Measurements from ENCODE around the gene RALGAPA2. TPM values are rescaled to one million over a fixed set of nuclear protein-coding genes. Genes with fewer than 3 reads are reported as not detected.

RALGAPA2 gene
- polyA plus RNA-seq, 1 donor from 2014 or later = 21.8 TPM

GRCh38 chr20:20699144-20699543 is 13.3 kb downstream of the RALGAPA2 start:
- H3K36me3 ChIP-seq (ENCODE audit: insufficient read depth, low read length) = no peaks in the 10 kb centered on the region
- H2AFZ ChIP-seq (ENCODE audit: low read depth, low read length) = no peak overlapping the region
- H3K9me3 ChIP-seq (ENCODE audit: low read length) = no peaks in the 10 kb centered on the region
- H3K27me3 ChIP-seq (ENCODE audit: insufficient read depth, low read depth, low read length) = no peaks in the 10 kb centered on the region
- H3K4me2 ChIP-seq (ENCODE audit: low read length) = no peak overlapping the region
- peaks cover 19% of the 10 kb centered on the region for H3K79me2 ChIP-seq (replicated peaks; ENCODE audit: insufficient read depth, low read length)
- H3K9me2 ChIP-seq (ENCODE audit: insufficient read depth, low read length) = no peaks in the 10 kb centered on the region
- no peak overlapping the region for H3K27ac ChIP-seq (ENCODE audit: low read length)
- no peak overlapping the region for H3K4me3 ChIP-seq (ENCODE audit: low read length)
- no peak overlapping the region for H3K9ac ChIP-seq (ENCODE audit: low read length)
- TF ChIP-seq TAF1 (IDR thresholded peaks at IDR 0.05; ENCODE audit: low read depth) = no peak
- no peak for TF ChIP-seq REST (IDR thresholded peaks at IDR 0.05; ENCODE audit: borderline replicate concordance)
- no peak for TF ChIP-seq POLR2AphosphoS5 (IDR thresholded peaks at IDR 0.05)
- H4K20me1 ChIP-seq (ENCODE audit: insufficient read depth) = no peaks in the 10 kb centered on the region
- H3F3A ChIP-seq (ENCODE audit: insufficient read depth, low read length, poor library complexity, severe bottlenecking) = no peaks in the 10 kb centered on the region

- Histone ChIP-seq H3K4me2 (ENCODE audit: low read length) (no peak overlapping the region), H3K9ac (ENCODE audit: low read length) (no peak overlapping the region), H4K20me1 (ENCODE audit: insufficient read depth) (no peaks in the 10 kb centered on the region), H2AFZ (ENCODE audit: low read depth, low read length) (no peak overlapping the region), H3K4me3 (ENCODE audit: low read length) (no peak overlapping the region), H3K27ac (ENCODE audit: low read length) (no peak overlapping the region), H3K79me2 (replicated peaks; ENCODE audit: insufficient read depth, low read length) (peaks cover 26% of the 10 kb centered on the region), H3F3A (ENCODE audit: insufficient read depth, low read length, poor library complexity, severe bottlenecking) (no peaks in the 10 kb centered on the region), H3K9me2 (ENCODE audit: insufficient read depth, low read length) (no peaks in the 10 kb centered on the region), H3K27me3 (ENCODE audit: insufficient read depth, low read depth, low read length) (no peaks in the 10 kb centered on the region), H3K36me3 (ENCODE audit: insufficient read depth, low read length) (no peaks in the 10 kb centered on the region), H3K9me3 (ENCODE audit: low read length) (no peaks in the 10 kb centered on the region)
- TF ChIP-seq POLR2AphosphoS5 (IDR thresholded peaks at IDR 0.05) = no peak
- no peak for TF ChIP-seq EZH2 (IDR thresholded peaks at IDR 0.05; ENCODE audit: borderline replicate concordance, insufficient read depth, low read length, poor library complexity, severe bottlenecking)
- no peak for TF ChIP-seq SMC3 (conservative IDR thresholded peaks at IDR 0.05; ENCODE audit: poor library complexity)
- no peak for TF ChIP-seq TAF1 (IDR thresholded peaks at IDR 0.05; ENCODE audit: low read depth)
- no peak for TF ChIP-seq RAD21 (conservative IDR thresholded peaks at IDR 0.05)
- TF ChIP-seq REST (IDR thresholded peaks at IDR 0.05; ENCODE audit: borderline replicate concordance) = no peak
- no peak for TF ChIP-seq MXI1 (conservative IDR thresholded peaks at IDR 0.05; ENCODE audit: poor library complexity, severe bottlenecking)
- no peak for TF ChIP-seq EP300 (conservative IDR thresholded peaks at IDR 0.05; ENCODE audit: poor library complexity, severe bottlenecking)
These were observed 15.1 kb downstream of the RALGAPA2 start for GRCh38 chr20:20697325-20697845.

All from neural cell (in vitro differentiated cells).